GM12873 (cell line): ENCODE measurements around the gene PBOV1.

Experiments
- CTCF ChIP-seq: IDR thresholded peaks from 2 replicates; pipeline ENCODE4 v1.5.1; 2012; ENCODE audit warnings: low read depth, mild to moderate bottlenecking, moderate library complexity, low read length, control low read depth; ENCODE audit not compliant: insufficient read depth; ENCODE audit errors: missing control alignments

PBOV1 gene

GRCh38 chr6:138257638-138258040, 39.3 kb upstream of the PBOV1 start:
- no peak for TF ChIP-seq CTCF

GRCh38 chr6:138255443-138255842, 37.2 kb upstream of the PBOV1 start:
- no peak for TF ChIP-seq CTCF

GRCh38 chr6:138253731-138254130, 35.4 kb upstream of the PBOV1 start:
- TF ChIP-seq CTCF: no peak

GRCh38 chr6:138250513-138251247, 32.4 kb upstream of the PBOV1 start:
- no peak for TF ChIP-seq CTCF

GRCh38 chr6:138250053-138250452, 31.8 kb upstream of the PBOV1 start:
- no peak for TF ChIP-seq CTCF

- no peak for TF ChIP-seq CTCF
Observed at GRCh38 chr6:138248878-138249277, 30.6 kb upstream of the PBOV1 start.

- TF ChIP-seq CTCF: no peak
Observed at GRCh38 chr6:138248011-138248410, 29.7 kb upstream of the PBOV1 start.
